ENCODE results near the gene OR13A1.
"Not testable (repeated sequence)": the region's sequence is repeated elsewhere in the genome, so short reads cannot be mapped to it uniquely, and the experiment has no call there.

GRCh38 chr10:45276146-45276545 lies 39.3 kb downstream of the OR13A1 start:
- not testable (repeated sequence) for TF ChIP-seq TAF1 (IDR thresholded peaks at IDR 0.05; ENCODE audit: borderline replicate concordance, low read depth, low read length); FOXM1 (IDR thresholded peaks at IDR 0.05; ENCODE audit: low read depth); RAD21 (IDR thresholded peaks at IDR 0.05; ENCODE audit: low read length); CTCF (IDR thresholded peaks at IDR 0.05); TEAD4 (IDR thresholded peaks at IDR 0.05; ENCODE audit: borderline replicate concordance, insufficient read depth); EP300 (IDR thresholded peaks at IDR 0.05; ENCODE audit: borderline replicate concordance in 1 of 2, low read depth in 1 of 2, low read length in 1 of 2); USF1 (IDR thresholded peaks at IDR 0.05; ENCODE audit: borderline replicate concordance, low read depth); REST (IDR thresholded peaks at IDR 0.05; ENCODE audit: low read depth, low read length); ZBTB33 (IDR thresholded peaks at IDR 0.05; ENCODE audit: borderline replicate concordance, low read depth); USF2 (IDR thresholded peaks at IDR 0.05; ENCODE audit: borderline replicate concordance, low read depth, low read length); GABPA (IDR thresholded peaks at IDR 0.05; ENCODE audit: low read depth); SMC3 (IDR thresholded peaks at IDR 0.05; ENCODE audit: low read depth, low read length); PBX3 (IDR thresholded peaks at IDR 0.05)

All from SK-N-SH (cell line).